GM12878 (cell line): ENCODE results near the gene MEIS1. TPM values are rescaled to one million over a fixed set of nuclear protein-coding genes. Genes with fewer than 3 reads are reported as not detected.

Experiments used
- ATAC-seq: fragments of 200-7000 bp; cut with Tn5 transposase; 3 replicates; pipeline ENCODE4 v1.9.1; 2020; ENCODE audit warnings: mild to moderate bottlenecking, moderate library complexity
- BruUV-seq: library from RNA; stranded (reverse); fragments of 400-500 nt; replicated peaks from 2 replicates; lab custom pipeline; 2021; lab: Mats Ljungman, UMichigan
- CTCF ChIA-PET: fragments of 300-600 bp; sonication (Branson Sonifier 250); formaldehyde crosslinking; extraction: SDS; loops from one replicate; lab custom pipeline; 2021; ENCODE audit warnings: inconsistent platforms; lab: Yijun Ruan, JAX
- POLR2A ChIA-PET: fragments of 350-600 bp; formaldehyde crosslinking; extraction: SDS; loops from one replicate; lab custom pipeline; 2021; ENCODE audit warnings: inconsistent platforms; lab: Charles Lee
- RAD21 ChIA-PET: fragments of 300-600 bp; sonication (Branson Sonifier 250); formaldehyde crosslinking; loops from one replicate; lab custom pipeline; 2023; ENCODE audit warnings: antibody characterized with exemption; ENCODE audit not compliant: unreplicated experiment; lab: Charles Lee
- SMC1A ChIA-PET: fragments of 300-600 bp; sonication (Branson Sonifier 250); formaldehyde crosslinking; loops from one replicate; lab custom pipeline; 2023; ENCODE audit not compliant: unreplicated experiment, uncharacterized antibody; lab: Charles Lee
- DNase-seq: peaks from one replicate; pipeline ENCODE4 v3.0.0-alpha.2; 2011; ENCODE audit warnings: low read depth, low spot score
- FAIRE-seq: peaks from 3 replicates; lab custom pipeline; 2011; peaks lifted over from hg19 to GRCh38; lab: Jason Lieb, UNC
- H2AFZ ChIP-seq: 2 replicates; pipeline ENCODE4 v1.6.0; 2011; ENCODE audit warnings: low read depth, low read length, control low read depth; ENCODE audit not compliant: control insufficient read depth
- H3K27ac ChIP-seq: 2 replicates; pipeline ENCODE4 v1.5.1; 2011; ENCODE audit warnings: control low read depth; ENCODE audit not compliant: control insufficient read depth, insufficient read depth
- H3K27me3 ChIP-seq, 2 experiments: replicated peaks in 1 of 2; 2 replicates each; pipeline versions ENCODE4 v1.6.0 to v1.6.1; 2011; ENCODE audit warnings: low read length in 1 of 2; ENCODE audit not compliant: control insufficient read depth in 2 of 2, insufficient read depth in 2 of 2
- H3K36me3 ChIP-seq, 2 experiments: 2 replicates each; pipeline ENCODE4 v1.5.1; 2011; ENCODE audit warnings: low read length in 1 of 2; ENCODE audit not compliant: control insufficient read depth in 2 of 2, insufficient read depth in 2 of 2
- H3K4me1 ChIP-seq: 2 replicates; pipeline ENCODE4 v1.6.1; 2011; ENCODE audit warnings: mild to moderate bottlenecking, low read length, moderate library complexity, mixed read lengths; ENCODE audit not compliant: control insufficient read depth, insufficient read depth
- H3K4me2 ChIP-seq: 2 replicates; pipeline ENCODE4 v1.6.0; 2011; ENCODE audit warnings: control low read depth; ENCODE audit not compliant: control insufficient read depth, insufficient read depth
- H3K4me3 ChIP-seq: fragments of 200-600 bp; sonication (generic); 2 replicates; pipeline ENCODE4 v1.5.1; 2016
- H3K79me2 ChIP-seq: 2 replicates; pipeline ENCODE4 v1.6.0; 2011; ENCODE audit warnings: low read length; ENCODE audit not compliant: control insufficient read depth, insufficient read depth
- H3K9ac ChIP-seq: 2 replicates; pipeline ENCODE4 v1.8.0; 2011; ENCODE audit warnings: low read length, control low read depth, mixed read lengths; ENCODE audit not compliant: control insufficient read depth, insufficient read depth
- H3K9me3 ChIP-seq: replicated peaks from 3 replicates; pipeline ENCODE4 v1.5.1; 2011; ENCODE audit warnings: mild to moderate bottlenecking, low read length; ENCODE audit not compliant: control insufficient read depth, insufficient read depth
- H4K20me1 ChIP-seq: 2 replicates; pipeline ENCODE4 v1.6.0; 2011; ENCODE audit not compliant: control insufficient read depth, insufficient read depth
- BRCA1 ChIP-seq: IDR thresholded peaks from 2 replicates; pipeline ENCODE4 v1.6.1; 2011; ENCODE audit warnings: low read depth, low read length, improper control_type of control experiment
- CHD1 ChIP-seq: IDR thresholded peaks from 2 replicates; pipeline ENCODE4 v1.6.1; 2012; ENCODE audit warnings: low read depth, low read length, improper control_type of control experiment
- NBN ChIP-seq: fragments of 450-650 bp; IDR thresholded peaks from 2 replicates; pipeline ENCODE4 v1.6.1; 2016
- POU2F2 ChIP-seq: IDR thresholded peaks from 3 replicates; pipeline ENCODE4 v1.6.1; 2011; ENCODE audit warnings: low read depth, mild to moderate bottlenecking, low read length, borderline replicate concordance
- RFX5 ChIP-seq: IDR thresholded peaks from 2 replicates; pipeline ENCODE4 v1.6.1; 2011; ENCODE audit warnings: low read depth, low read length, improper control_type of control experiment
- WGBS: methylation state at CpG from one replicate; pipeline ENCODE4 v1.1.6; 2016; ENCODE audit warnings: low lambda C conversion rate; ENCODE audit not compliant: insufficient replicate concordance, insufficient coverage; ENCODE audit errors: missing lambda C conversion rate; 5-methylcytosine and 5-hydroxymethylcytosine counted together
- in situ Hi-C: fragments of 300-500 bp; cut with MboI; formaldehyde crosslinking; loops from 9 replicates; pipeline ENCODE4 v1.14.3; 2018; ENCODE audit warnings: mixed read lengths
- intact Hi-C: fragments of 100-400 bp; cut with micrococcal nuclease; formaldehyde crosslinking; loops from one replicate; pipeline ENCODE4 v1.14.2; 2022; ENCODE audit not compliant: unreplicated experiment
- polyA plus RNA-seq, 11 experiments: library from polyadenylated mRNA; depleted of rRNA in 4 of 11; unstranded in 6 of 11; stranded (reverse) in 5 of 11; fragments of >200 nt; fragmentation: Nextera tagmentation in 4 of 11; fragmentation: Illumina TruSeq in 1 of 11; extraction: Ambion mirVana in 4 of 11; extraction: Trizol in 1 of 11; gene quantifications; 1 replicate in 1 of 11; 2 replicates in 10 of 11; pipeline versions ENCODE4 v1.2.1 to v1.2.3, GENCODE V29; 2011 to 2016; ENCODE audit warnings: inconsistent platforms in 2 of 11, missing spikeins in 2 of 11, low read depth in 1 of 11
- total RNA-seq, 4 experiments: library from RNA; depleted of rRNA in 3 of 4; stranded (reverse); fragments of >200 nt in 3 of 4; fragmentation: Illumina TruSeq in 1 of 4; extraction: Trizol in 1 of 4; gene quantifications; 2 replicates each; pipeline versions ENCODE4 v1.2.1 to v1.2.3, GENCODE V29; 2013 to 2021
- TF ChIP-seq, protein P1 (sequence below): fragments of 450-650 bp; IDR thresholded peaks from 2 replicates; pipeline ENCODE4 v1.6.1; 2016; ENCODE audit warnings: mild to moderate bottlenecking
- TF ChIP-seq, protein P2 (sequence below): fragments of 450-650 bp; IDR thresholded peaks from 2 replicates; pipeline ENCODE4 v1.6.1; 2017; ENCODE audit warnings: low read depth, mild to moderate bottlenecking, moderate library complexity

The MEIS1 gene
- total and polyA plus RNA-seq, 10 of the 15 experiments (the other 5 are each of a cell fraction or from before 2014, with no cell fraction given), result 0.04 to 0.31 (median 0.14) TPM; not detected in 6

DNA sequence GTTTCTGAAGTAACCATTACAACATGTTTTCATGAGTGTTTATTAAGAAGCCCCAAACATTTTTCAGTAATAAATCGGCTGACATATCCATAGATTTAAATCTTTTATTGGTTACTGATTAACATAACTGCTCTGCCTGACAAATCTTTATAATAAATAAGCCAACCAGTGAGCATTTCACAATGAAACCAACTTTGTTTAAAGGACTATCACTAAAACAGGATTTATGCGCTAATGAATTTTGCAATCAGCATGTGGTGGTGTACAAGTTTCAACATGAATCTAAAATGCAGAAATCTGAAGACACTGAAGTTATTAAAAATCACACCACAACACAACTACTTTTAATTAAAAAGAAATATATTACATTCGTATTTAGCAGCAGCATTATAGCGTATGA lies 166.7 kb downstream of the MEIS1 start:
- H3K4me2 ChIP-seq, result no peak overlapping the region
- ATAC-seq (no peak), FAIRE-seq (no peak), DNase-seq (no peak)
- TF ChIP-seq, protein P1, sequence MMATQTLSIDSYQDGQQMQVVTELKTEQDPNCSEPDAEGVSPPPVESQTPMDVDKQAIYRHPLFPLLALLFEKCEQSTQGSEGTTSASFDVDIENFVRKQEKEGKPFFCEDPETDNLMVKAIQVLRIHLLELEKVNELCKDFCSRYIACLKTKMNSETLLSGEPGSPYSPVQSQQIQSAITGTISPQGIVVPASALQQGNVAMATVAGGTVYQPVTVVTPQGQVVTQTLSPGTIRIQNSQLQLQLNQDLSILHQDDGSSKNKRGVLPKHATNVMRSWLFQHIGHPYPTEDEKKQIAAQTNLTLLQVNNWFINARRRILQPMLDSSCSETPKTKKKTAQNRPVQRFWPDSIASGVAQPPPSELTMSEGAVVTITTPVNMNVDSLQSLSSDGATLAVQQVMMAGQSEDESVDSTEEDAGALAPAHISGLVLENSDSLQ, result no peak
- no peak for TF ChIP-seq BRCA1
- TF ChIP-seq NBN, result no peak
- TF ChIP-seq POU2F2, result no peak
- no peak for TF ChIP-seq RFX5
- no peak for TF ChIP-seq CHD1
- TF ChIP-seq, protein P2, sequence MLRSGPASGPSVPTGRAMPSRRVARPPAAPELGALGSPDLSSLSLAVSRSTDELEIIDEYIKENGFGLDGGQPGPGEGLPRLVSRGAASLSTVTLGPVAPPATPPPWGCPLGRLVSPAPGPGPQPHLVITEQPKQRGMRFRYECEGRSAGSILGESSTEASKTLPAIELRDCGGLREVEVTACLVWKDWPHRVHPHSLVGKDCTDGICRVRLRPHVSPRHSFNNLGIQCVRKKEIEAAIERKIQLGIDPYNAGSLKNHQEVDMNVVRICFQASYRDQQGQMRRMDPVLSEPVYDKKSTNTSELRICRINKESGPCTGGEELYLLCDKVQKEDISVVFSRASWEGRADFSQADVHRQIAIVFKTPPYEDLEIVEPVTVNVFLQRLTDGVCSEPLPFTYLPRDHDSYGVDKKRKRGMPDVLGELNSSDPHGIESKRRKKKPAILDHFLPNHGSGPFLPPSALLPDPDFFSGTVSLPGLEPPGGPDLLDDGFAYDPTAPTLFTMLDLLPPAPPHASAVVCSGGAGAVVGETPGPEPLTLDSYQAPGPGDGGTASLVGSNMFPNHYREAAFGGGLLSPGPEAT, result no peak
- intact Hi-C loops (no loop called here), in situ Hi-C loops (no loop called here)
- no peaks in the 10 kb centered on the region for H3K36me3 ChIP-seq
- no peak overlapping the region for H3K4me3 ChIP-seq
- H3K9me3 ChIP-seq, result no peaks in the 10 kb centered on the region
- no peak overlapping the region for H3K9ac ChIP-seq
- H3K27ac ChIP-seq, result no peak overlapping the region
- ChIA-PET RAD21 (no interaction called here), CTCF (no interaction called here), SMC1A (no interaction called here), POLR2A (no interaction called here)
- no peaks in the 10 kb centered on the region for H3K79me2 ChIP-seq
- WGBS, result 17% methylated on average over 4 of the region's 4 CpGs
- no peaks in the 10 kb centered on the region for H3K4me1 ChIP-seq
- H2AFZ ChIP-seq, result no peak overlapping the region
- H4K20me1 ChIP-seq, result no peaks in the 10 kb centered on the region
- no peaks in the 10 kb centered on the region for H3K27me3 ChIP-seq
- no TSS peak for BruUV-seq
